HG03565 (cell line): ENCODE data around the gene NEK6.

Source experiments
- ATAC-seq: cut with Tn5 transposase; IDR thresholded peaks from one replicate; pipeline ENCODE4 v1.9.1; 2021; ENCODE audit warnings: mild to moderate bottlenecking, moderate library complexity; ENCODE audit not compliant: unreplicated experiment

NEK6 gene

DNA sequence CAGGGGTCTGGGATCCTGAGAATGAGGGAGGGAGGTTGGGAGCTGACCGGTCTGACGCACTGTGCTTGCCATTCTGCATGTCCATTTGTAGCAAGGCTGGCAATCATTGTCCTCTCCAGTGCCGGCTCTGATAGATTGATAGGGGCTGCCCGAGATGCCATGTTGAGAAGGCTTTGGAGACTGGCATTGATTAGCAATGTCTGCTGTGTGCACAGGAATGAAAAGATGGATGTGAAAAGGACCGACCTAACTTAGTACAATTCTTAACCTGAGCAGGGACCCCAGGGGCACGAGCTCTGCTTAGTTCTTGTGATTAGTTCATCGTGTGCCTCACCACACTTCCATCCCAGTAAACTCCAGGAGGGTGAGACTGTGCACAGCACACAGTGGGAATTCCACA is 17.0 kb downstream of the NEK6 start:
- ATAC-seq = no peak

DNA sequence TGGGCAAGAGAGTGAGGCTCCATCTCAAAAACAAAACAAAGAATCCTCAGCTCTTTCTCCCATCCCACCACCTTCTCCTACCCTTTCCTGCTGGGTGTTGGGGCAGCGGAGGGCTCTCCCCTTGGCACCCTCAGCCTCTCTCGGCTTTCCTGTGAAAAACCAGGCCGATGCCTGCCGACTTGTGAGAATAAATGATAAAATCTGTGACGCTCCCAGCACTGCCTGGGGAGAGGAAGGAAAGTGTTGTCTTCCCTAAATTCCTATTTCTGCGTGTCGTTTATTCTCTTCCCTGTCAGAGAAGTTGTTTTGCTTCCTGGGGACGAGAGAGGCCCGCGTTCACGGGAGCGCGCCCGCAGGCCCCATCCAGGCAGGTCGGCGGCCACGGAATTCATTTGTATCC is 19.7 kb downstream of the NEK6 start:
- ATAC-seq = no peak

DNA sequence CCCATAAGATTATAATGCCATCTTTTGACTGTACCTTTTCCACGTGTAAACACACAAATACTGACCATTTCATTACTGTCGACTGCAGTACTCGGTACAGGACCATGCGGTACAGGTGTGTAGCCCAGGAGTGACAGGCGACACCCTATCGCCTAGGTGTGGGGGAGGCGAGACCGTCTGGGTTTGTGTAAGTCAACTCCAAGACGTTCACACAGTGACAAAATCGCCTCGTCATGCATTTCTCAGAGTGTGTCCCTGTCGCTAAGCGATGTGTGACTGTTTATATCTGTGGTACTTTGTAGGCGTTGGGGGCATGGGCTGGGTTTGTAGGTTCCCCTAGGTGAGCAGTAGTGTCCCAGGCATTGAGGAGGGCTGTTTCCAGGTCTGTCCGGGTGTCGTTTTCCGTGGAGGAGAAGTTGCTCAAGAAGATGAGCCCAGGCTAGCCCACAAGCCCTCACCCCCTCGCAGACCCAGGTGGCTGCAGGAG is 20.3 kb downstream of the NEK6 start:
- no peak for ATAC-seq

DNA sequence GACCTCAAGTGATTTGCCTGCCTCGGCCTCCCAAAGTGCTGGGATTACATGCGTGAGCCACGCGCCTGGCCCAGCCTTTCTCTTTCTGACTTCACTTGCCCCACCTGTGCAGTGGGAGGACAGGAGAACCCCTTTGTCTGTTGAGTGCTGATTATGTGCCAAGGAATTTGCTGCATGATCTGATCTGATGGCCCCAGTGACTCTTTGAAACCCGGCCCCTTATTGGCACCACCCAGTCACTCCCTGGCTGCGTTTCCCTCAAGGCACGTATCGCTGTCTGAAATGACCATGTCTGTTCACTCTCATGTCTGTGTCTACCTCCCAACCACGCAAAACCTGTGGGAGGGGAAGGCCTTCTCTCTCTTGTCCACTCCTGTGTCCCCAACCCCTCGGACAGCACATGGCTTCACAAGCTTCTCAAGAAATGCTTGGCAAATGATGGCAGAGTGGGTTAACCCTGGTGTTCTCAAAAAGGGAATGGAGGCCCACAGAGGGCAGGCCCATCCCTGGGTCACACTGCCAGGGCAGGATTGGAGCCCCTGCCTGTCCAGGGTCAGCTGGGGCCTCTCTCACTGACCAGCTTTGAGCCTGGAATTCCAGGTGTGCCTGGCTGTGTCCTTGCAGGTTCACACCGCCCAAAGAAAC is 21.9 kb downstream of the NEK6 start:
- ATAC-seq = no peak

DNA sequence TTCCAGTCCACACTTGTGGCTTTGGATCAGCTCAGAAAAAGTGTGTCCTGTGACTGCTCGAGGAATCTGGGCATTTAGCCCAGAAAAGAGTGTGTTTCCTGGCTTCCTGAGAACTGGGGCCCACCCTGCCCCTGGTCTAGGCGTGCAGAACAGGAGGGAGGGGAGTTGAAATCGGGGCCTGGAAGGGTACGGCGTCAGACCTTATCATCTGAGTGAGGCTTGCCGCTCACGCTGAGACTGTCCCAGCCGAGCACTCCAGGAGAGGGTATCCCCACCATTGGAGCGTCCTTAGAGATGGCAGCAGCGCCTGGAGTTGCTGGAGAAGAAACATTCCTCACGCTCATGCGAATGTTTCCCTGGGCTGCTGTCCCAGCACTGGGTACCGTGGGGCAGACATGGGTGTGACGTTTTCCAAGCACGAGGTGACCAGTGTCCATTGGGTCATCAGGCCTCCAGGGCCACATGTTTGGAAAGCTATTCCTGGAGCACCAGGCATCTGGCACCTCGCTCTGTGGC is 22.5 kb downstream of the NEK6 start:
- no peak for ATAC-seq

DNA sequence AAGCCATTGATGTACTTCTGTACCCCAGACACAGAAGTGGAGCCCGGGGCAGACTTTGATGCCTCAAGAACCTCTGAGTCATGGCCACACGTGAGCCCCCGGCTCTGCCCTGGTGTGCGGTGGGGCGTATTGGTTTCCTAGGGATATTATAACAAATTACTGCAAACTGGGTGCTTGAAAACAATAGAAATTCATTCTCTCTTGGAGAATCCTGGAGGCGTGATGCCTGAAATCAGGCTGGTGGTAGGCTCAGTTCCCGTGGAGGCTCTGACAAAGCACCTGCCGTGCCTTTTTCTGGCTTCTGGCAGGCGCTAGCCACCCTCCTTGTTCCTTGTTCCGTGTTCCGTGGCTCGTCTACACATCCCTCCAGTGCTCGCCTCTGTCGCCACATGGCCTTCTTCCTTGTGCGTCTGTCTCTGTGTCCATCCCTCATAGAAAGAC is 24.2 kb downstream of the NEK6 start:
- ATAC-seq = no peak

DNA sequence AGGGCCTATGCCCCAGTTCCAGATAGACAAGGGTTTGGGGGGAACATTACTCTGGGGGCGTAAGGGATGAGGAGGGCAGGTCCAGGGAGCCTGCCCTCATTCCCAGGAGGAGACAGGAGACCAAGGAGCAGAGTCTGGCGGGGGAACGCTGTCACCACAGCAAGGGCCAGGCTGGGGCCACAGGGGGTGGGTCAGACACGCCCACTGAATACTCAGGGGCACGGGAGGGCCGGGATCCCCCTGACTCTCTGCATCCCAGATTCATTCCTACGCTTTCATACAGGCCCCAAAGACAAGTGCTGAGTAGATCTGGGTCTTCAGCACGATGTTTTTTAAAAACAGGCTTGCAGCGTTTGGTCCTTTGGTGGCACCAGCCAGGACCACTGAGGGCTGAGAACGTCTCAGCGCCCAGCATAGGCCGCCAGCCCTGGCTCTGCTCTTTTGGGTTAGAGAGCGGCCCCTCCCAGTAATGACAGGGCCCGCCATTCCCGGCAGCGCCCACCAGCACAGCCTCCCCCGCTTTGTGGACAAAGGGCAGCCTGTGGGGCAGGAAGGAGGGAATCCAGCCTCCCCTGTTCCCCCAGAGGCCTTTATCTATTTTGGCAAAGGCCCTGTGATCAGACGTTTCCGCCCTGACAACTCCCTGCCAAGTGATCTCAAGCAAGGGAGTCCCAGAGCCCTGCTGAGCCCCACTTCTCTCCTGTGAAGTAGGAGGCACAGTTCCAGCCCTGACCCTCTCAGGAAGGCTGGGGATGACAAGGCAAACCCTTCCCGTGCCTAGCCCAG is 24.9 kb downstream of the NEK6 start:
- ATAC-seq = no peak

DNA sequence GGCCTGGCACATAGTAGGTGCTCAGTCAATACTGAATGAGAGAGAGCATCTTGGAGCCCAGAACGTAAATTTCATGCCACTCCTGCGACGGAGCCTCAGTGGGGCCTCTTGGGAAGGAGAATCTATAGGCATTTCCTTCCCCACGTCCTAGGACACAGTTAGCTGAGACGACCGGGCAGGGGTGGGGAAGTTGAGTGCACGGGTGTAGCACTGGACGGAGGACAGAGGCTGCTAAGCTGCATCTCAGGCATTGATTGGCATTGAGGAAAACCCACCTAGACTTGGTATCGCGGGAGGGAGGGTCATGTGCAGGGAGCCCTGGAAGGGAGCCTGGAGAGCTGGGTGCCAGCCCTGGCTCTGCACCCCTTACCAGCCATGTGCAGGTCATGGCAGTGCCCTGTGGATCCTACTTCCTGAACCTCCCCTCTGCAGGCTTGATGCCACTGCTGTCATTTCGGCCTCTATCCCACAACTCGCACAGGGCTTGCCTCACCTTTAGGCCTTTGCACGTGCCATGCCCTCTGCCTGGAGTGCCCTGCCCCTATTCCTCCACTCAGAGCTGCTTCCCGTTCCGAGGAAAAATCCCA is 25.6 kb downstream of the NEK6 start:
- ATAC-seq = no peak

DNA sequence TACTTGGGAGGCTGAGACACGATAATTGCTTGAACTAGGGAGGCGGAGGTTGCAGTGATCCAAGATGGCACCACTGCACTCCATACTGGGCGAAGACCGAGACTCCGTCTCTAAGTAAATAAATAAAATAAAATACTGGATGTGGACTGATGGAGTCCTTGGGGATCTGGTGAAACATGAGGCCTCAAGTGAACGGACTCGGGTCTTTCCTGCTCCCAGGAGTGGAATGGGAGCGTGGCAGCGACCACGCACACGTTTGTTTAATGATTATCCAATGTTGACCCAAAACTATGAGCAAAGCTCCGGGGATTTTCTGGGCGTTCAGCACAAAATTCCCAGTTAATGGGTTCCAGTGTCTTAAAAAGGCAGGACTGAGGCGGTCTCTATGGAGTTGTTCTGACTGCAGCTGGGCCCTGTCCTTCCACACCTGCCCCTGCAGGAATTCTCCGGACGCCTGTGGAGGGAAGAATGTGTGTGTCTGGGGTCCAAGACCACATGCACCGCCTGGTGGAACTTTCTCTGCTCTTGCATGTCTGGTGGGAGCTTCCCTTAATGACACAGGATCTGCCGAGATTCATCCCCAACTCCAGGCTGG is 26.6 kb downstream of the NEK6 start:
- ATAC-seq = no peak

DNA sequence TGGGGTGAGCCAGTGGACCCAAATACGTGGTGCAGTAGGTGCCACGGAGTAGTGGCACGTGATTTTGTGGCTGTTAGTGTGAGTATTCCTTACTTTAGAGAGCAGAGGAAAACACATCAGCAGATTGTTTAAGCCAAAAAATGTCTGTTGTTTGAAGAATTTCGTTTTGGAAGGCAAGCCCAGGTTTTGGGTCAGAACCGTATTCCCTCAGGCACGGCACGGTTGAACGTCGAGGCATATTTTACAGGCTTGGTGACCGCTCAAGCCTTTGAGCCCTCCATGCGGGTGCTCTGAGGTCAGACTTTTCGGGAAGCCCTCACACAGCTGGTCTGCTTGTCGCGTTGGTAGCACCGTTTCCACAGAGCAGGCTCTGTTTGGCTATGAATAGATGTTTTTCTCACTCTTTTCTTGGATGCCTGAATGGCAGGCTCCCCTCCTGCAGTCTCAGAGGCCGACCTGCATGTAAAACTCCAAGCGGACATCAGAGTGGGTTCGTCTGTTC is 27.2 kb downstream of the NEK6 start:
- ATAC-seq = no peak

DNA sequence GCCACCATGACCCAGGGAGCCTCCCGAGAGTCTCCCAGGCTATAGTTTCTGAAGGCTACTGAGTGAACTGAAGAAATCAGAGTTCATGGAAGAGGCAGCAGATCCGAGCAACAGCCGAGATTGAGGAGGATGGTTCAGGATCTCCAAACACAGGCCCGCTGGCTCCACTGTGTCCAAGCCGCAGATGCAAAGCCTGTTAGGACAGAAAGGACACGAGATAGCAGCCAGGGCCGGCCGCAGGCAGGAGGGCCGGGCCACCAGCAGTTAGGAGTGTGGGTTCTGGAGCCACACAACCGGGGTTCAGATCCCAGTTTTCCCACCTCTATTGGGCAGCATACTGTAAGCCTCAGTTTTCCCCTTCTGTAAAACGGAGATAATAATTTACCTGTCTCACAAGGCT is 27.7 kb downstream of the NEK6 start:
- ATAC-seq = no peak

DNA sequence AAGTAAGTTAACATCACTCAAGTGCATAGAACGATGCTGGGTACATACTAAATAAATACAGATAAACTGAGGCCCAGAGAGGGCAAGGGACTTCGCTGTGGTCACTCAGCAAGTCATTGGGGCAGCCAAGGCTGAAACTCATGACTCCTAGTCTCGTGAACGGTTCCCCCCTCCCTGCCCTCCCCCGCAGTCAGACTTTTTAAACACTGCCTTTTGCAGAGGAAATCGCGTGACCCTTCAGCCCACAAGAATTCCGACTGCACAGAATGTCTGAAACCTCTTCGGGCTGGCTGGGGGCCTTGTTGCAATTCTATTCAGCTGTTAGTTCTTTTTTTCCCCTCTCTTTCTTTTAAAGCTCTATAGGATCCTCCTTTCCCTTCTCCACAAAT is 28.1 kb downstream of the NEK6 start:
- ATAC-seq = peak; percentile 24

DNA sequence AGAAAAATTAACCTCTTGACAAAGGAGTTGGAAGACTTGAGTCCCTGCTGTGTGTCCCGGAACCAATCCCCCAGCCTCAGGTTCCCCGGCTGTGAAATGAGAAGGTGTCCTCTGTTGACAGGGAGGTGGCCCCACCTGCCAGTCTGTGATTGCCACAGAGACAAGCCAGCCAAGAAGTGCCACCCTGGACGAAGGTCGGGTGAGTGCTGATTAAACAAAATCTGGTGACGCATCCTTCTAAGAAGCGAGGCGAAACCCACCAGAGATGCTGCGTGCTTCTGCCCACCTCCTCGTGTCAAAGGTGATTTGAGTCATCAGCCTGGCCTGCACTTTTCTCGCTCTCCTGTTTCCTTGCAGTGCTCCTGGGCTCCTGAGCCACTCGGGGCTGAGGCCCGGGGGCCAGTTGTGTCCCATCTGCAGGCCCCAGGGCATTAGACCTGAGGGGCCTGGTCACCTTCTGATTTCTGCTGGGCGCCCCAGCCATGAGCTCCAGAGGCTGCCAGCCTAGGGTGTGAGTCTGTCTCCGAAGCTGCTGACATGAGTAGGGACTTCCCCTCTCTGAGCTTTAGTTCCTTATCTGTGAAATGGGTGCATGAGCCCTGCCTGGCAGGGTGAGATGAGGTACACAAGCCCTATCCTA is 28.7 kb downstream of the NEK6 start:
- ATAC-seq = peak; percentile 34

DNA sequence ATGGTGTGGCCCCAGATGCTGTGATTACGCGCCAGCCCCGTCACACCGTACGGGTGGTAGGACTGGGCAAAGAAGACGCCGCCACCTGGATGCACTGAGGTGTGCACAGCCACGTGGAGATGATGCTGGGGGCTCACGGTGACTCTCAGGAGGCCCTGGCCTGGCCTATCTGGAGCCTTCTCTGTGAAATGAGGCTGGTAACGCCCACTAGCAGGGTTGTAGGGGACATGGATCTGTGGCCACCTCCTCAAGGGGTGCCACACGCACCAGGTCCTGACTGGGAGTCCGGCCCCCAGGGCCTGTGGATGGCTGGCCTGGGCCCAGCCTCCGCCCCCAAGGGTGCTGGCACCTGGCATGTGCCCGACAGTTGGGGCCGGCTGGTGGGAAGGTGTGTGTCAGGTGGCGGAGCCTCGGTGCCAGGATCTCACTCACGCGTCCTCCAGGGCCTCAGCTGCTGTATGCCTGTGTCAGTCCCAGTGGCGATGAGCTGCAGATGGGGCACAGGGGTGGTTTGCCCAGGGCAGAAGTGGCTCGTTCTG is 32.4 kb downstream of the NEK6 start:
- ATAC-seq = no peak

DNA sequence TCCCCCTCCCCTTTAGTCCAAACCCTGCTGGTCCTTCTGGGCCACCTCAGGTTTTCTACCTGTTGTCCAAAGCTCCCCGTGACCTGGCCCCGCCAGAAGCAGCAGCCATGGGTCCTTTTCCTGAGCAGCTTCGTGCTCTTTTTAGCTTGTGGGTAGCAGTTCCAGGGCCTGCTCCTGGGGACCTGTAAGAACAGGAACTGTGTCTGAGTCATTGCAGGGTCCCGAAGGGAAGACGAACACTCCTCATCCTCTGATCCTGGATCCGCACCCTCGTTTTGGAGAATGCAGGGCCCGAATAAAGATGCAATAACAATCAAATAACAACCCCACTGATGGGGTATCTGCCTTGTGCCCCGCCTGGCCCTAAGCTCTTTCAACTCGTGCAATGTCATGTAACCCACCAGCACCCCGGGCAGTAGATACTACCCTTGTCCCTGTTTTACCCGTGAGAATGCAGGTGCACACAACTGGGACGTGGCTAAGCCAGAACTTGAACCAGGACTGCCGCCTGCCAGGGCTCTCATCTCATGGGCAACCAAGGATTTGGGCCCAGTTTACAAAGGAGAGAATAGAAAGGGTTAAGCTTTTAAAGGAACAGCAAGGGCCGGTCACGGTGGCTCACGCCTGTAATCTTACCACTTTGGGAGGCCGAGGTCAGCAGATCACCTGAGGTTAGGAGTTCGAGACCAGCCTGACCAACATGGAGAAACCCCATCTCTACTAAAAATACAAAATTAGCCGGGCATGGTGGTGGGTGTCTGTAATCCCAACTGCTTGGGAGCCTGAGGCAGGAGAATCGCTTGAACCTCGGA is 33.2 kb downstream of the NEK6 start:
- no peak for ATAC-seq

DNA sequence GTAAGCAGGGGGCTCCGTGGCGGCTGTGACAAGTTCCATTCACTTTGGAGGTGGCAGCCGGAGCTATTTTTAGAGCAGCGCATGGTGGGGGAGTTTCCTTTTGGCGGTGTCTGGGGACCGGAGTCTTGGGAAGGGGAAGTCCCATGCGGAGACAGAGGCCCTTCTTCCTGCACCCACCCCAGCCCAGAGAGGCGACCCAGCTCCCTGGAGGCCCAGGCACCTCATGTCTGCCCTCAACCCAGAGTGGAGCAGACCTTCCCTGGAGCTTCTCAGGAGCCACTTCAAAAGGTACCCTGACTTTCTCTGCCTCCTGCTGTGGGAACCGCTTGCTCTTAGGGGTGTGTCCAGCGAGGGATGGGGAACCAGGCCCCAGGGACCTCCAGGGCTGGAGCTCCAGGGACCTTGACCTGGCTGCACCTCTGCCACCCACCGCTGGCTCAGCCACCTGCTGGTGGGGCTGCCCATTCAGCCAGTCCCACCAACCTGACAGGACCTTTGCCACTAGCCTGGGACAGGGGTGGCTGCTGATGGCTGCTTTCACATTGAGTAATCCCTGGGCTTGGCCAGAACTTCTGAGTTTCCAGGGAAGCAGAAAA is 34.1 kb downstream of the NEK6 start:
- peak; percentile 32 for ATAC-seq

DNA sequence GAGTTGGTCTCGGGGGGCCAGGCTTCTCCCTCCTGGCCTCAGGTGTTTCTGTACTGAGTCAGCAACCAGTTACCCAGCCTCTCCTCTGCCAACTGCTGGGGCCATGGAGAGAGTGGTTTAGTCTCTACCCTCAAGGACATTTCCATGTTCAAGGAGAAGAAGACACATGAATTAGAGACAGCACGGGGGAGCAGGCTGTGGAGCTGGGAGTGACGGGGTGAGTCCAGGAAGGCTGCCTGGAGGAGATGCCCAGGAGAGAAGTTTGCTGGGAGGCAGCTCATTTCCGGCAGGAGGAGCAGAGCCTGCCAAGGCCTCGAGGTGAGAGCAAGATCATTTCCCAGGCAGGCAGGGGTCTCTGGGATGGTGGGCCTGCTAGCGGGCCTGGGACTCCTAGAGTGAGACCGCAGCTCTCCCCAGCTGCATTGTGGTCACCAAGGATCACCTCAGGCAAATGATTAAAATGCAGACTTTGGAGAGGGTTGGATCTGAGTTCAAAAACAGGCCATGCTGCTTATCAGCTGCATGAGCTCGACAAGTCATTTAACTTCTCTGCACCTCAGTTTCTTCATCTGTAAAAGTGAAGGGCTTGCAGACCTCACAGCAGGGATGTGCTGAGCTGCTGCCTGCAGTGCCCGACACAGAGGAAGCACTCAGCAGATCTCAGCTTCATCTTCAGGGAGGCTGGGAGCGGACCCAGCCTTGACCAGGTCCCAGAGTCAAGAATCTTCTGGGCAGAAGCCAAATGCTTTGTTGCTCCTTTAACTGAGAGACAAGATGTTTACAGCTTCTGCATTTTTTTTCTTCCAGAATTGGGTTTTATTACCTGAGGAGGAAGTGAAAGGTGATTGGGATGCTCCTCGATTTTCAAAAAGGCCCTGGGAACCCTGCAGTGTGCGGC is 35.2 kb downstream of the NEK6 start:
- no peak for ATAC-seq
